Activated B cell treated with CpG ODN at 0.5 μM for 24 hours (primary cell): ENCODE data around the gene COA1. TPM values are rescaled to one million over a fixed set of nuclear protein-coding genes. Genes with fewer than 3 reads are reported as not detected.
"Not testable (repeated sequence)": the region's sequence is repeated elsewhere in the genome, so short reads cannot be mapped to it uniquely, and the experiment has no call there.

Source experiments
- ATAC-seq: fragments of 200-7000 bp; cut with Tn5 transposase; one replicate; pipeline ENCODE4 v1.10.0; 2021; ENCODE audit warnings: low read depth, mild to moderate bottlenecking, moderate library complexity
- CTCF ChIA-PET: fragments of 350-600 bp; sonication (Branson Sonifier 250); formaldehyde crosslinking; loops from one replicate; lab custom pipeline; 2021; ENCODE audit warnings: antibody characterized with exemption; lab: Charles Lee
- POLR2A ChIA-PET: fragments of 350-600 bp; sonication (Branson Sonifier 250); formaldehyde crosslinking; loops from one replicate; lab custom pipeline; 2021; ENCODE audit warnings: antibody characterized with exemption; lab: Charles Lee
- DNase-seq: peaks from one replicate; pipeline ENCODE4 v3.0.0; 2022
- H3K27ac Mint-ChIP-seq: one replicate; pipeline ENCODE4 v1.8.0; 2020; ENCODE audit warnings: mixed read lengths
- H3K27me3 Mint-ChIP-seq: one replicate; pipeline ENCODE4 v1.8.0; 2021; ENCODE audit warnings: mixed read lengths
- H3K36me3 Mint-ChIP-seq: one replicate; pipeline ENCODE4 v1.8.0; 2021; ENCODE audit warnings: low read depth, mixed read lengths
- H3K4me1 Mint-ChIP-seq: one replicate; pipeline ENCODE4 v1.8.0; 2021; ENCODE audit warnings: mixed read lengths
- H3K4me3 Mint-ChIP-seq: one replicate; pipeline ENCODE4 v1.8.0; 2020; ENCODE audit warnings: mild to moderate bottlenecking, mixed read lengths
- H3K9me3 Mint-ChIP-seq: one replicate; pipeline ENCODE4 v1.8.0; 2020; ENCODE audit warnings: mixed read lengths
- intact Hi-C: fragments of 100-400 bp; cut with micrococcal nuclease; formaldehyde crosslinking; loops from one replicate; pipeline ENCODE4 v1.15.1; 2024
- total RNA-seq: library from RNA; stranded (reverse); gene quantifications from 2 replicates; pipeline ENCODE4 v1.2.3, GENCODE V29; 2022
- TF ChIP-seq, protein P1 (sequence below): fragments of 200-600 bp; IDR thresholded peaks from one replicate; pipeline ENCODE4 v1.8.0; 2022; ENCODE audit warnings: antibody characterized with exemption, mild to moderate bottlenecking

COA1 gene
- total RNA-seq, 1 donor from 2014 or later: 56.9 TPM

DNA sequence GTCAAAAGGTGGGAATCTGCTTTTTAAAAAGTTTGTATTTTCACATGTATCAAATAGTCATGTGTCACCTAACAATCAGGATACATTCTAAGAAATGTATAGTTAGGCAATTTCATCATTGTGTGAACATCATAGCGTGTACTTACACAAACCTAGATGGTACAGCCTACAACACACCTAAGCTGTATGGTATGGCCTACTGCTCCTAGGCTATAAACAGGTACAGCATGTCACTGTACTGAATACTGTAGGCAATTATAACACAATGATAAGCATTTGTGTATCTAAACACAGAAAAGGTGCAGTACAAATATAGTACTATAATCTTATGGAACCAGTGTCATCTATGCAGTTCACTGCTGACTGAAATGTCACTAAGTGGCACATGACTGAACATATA is 17.8 kb downstream of the COA1 start:
- ATAC-seq (no peak), DNase-seq (no peak)
- Mint-ChIP-seq H3K27ac (no peak overlapping the region), H3K27me3 (no peaks in the 10 kb centered on the region), H3K36me3 (peaks cover 26% of the 10 kb centered on the region), H3K9me3 (peaks cover 2% of the 10 kb centered on the region), H3K4me3 (no peak overlapping the region), H3K4me1 (peaks cover 2% of the 10 kb centered on the region)
- ChIA-PET CTCF (interaction anchor here (2.5 kb wide), 1 partner anchor 10 kb away, joined by 7 read pairs; no protein-coding TSS in a partner anchor), POLR2A (no interaction called here)
- intact Hi-C loops: no loop called here
- TF ChIP-seq, protein P1, sequence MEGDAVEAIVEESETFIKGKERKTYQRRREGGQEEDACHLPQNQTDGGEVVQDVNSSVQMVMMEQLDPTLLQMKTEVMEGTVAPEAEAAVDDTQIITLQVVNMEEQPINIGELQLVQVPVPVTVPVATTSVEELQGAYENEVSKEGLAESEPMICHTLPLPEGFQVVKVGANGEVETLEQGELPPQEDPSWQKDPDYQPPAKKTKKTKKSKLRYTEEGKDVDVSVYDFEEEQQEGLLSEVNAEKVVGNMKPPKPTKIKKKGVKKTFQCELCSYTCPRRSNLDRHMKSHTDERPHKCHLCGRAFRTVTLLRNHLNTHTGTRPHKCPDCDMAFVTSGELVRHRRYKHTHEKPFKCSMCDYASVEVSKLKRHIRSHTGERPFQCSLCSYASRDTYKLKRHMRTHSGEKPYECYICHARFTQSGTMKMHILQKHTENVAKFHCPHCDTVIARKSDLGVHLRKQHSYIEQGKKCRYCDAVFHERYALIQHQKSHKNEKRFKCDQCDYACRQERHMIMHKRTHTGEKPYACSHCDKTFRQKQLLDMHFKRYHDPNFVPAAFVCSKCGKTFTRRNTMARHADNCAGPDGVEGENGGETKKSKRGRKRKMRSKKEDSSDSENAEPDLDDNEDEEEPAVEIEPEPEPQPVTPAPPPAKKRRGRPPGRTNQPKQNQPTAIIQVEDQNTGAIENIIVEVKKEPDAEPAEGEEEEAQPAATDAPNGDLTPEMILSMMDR: no peak

DNA sequence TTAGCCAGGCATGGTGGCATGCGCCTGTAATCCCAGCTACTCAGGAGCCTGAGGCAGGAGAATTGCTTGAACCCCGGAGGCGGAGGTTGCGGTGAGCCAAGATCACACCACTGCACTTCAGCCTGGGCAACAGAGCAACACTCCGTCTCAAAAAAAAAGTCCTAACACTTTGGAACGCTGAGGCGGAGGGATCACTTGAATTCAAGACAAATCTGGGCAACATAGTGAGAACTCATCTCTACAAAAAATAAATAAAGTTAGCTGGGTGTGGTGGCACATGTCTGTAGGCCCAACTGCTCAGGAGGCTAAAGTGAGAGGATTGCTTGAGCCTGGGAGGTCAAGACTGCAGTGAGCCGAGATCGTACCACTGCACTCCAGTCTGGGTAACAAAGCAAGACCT is 21.3 kb downstream of the COA1 start:
- H3K4me1 Mint-ChIP-seq, H3K9me3 Mint-ChIP-seq, ATAC-seq, H3K27me3 Mint-ChIP-seq, H3K27ac Mint-ChIP-seq, intact Hi-C loops, DNase-seq, H3K4me3 Mint-ChIP-seq: not testable (repeated sequence)
- peaks cover 29% of the 10 kb centered on the region for H3K36me3 Mint-ChIP-seq
- ChIA-PET POLR2A (interaction anchor here (1.6 kb wide), 1 partner anchor 125 kb away, joined by 4 read pairs; the partner anchor contains the start of gene STK17A), CTCF (interaction anchor here (1.1 kb wide), 1 partner anchor 125 kb away, joined by 4 read pairs; the partner anchor contains the start of gene STK17A)

DNA sequence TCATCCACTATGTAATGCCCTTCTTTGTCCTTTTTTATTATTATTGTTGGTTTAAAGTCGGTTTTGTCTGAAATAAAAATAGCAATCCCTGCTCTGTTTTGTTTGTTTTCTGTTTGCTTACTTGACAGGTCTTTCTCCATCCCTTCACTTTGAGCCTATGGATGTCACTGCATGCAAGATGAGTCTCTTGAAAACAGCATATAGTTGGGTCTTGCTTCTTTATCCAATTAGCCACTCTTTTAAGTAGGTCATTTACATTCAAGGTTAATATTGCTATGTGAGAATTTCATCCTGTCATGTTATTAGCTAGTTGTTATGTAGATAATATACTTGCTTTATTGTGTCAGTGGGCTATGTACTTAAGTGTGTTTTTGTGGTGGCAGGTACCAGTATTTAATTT is 25.8 kb downstream of the COA1 start:
- TF ChIP-seq, protein P1: no peak
- POLR2A ChIA-PET: interaction anchor here (3.3 kb wide), 1 partner anchor 121 kb away, joined by 15 read pairs; the partner anchor contains the start of gene STK17A
- Mint-ChIP-seq H3K4me3 (no peak overlapping the region), H3K9me3 (peaks cover 1% of the 10 kb centered on the region), H3K27me3 (no peaks in the 10 kb centered on the region), H3K4me1 (peaks cover 20% of the 10 kb centered on the region), H3K27ac (no peak overlapping the region), H3K36me3 (peaks cover 26% of the 10 kb centered on the region)
- intact Hi-C loops: no loop called here
- CTCF ChIA-PET: interaction anchor here (3.8 kb wide), 1 partner anchor 121 kb away, joined by 41 read pairs; the partner anchor contains the start of gene STK17A
- DNase-seq (no peak), ATAC-seq (no peak)

DNA sequence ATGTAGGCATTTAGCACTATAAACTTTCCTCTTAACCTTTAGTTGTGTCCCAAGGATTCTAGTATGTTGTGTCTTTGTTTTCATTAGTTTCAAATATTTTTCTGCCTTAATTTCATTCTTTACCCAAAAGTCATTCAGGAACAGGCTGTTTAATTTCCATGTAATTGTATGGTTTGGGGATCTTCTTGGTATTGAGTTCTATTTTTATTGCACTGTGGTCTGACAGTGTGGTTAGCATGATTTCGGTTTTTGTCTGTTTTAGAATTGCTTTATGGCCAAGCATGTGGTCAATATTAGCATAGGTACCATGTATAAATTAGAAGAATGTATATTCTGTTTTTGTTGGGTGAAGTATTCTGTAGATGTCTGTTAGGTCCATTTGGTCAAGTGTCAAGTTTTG is 26.3 kb downstream of the COA1 start:
- TF ChIP-seq, protein P1: no peak
- DNase-seq (no peak), ATAC-seq (no peak)
- Mint-ChIP-seq H3K36me3 (peaks cover 21% of the 10 kb centered on the region), H3K4me3 (no peak overlapping the region), H3K27me3 (no peaks in the 10 kb centered on the region), H3K9me3 (no peaks in the 10 kb centered on the region), H3K27ac (no peak overlapping the region), H3K4me1 (peaks cover 25% of the 10 kb centered on the region)
- ChIA-PET CTCF (interaction anchor here (6.8 kb wide), 1 partner anchor 120 kb away, joined by 648 read pairs; the partner anchor contains the start of gene STK17A), POLR2A (interaction anchor here (1.2 kb wide), 1 partner anchor 120 kb away, joined by 4 read pairs; the partner anchor contains the start of gene STK17A)
- intact Hi-C loops: no loop called here

DNA sequence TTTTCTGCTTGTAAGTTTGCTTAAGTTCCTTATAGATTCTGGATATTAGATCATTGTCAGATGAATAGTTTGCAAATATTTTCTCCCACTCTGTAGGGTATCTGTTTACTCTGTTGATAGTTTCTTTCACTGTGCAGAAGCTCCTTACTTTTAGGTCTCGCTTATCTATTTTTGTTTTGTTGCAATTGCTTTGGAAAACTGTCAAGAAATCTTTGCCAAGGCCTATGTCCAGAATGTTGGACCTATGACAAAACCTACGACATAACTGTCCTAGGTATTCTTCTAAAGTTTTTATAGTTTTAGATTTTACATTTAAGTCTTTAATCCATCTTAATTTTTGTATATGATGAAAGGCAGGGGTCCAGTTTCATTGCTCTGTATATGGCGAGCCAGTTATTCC is 27.4 kb downstream of the COA1 start:
- H3K4me1 Mint-ChIP-seq: peaks cover 30% of the 10 kb centered on the region
- H3K27ac Mint-ChIP-seq: no peak overlapping the region

More for the DNA sequence above, 27.4 kb downstream of the COA1 start:
- Mint-ChIP-seq H3K9me3 (no peaks in the 10 kb centered on the region), H3K27me3 (no peaks in the 10 kb centered on the region), H3K4me3 (no peak overlapping the region), H3K36me3 (peaks cover 21% of the 10 kb centered on the region)
- ChIA-PET CTCF (interaction anchor here (6.8 kb wide), 1 partner anchor 119 kb away, joined by 648 read pairs; the partner anchor contains the start of gene STK17A), POLR2A (interaction anchor here (0.6 to 5.1 kb wide), 3 partner anchors 52 to 119 kb away, joined by 4 to 57 read pairs (median 8); partner anchors contain the start of gene STK17A)
- TF ChIP-seq, protein P1: no peak
- DNase-seq (no peak), ATAC-seq (no peak)
- intact Hi-C loops: loop anchor here (2.0 kb wide), 1 partner anchor 75 kb away; no protein-coding TSS in a partner anchor
